HG03045 (cell line): ENCODE measurements around the gene GLRA2.

Experiments
- ATAC-seq: cut with Tn5 transposase; IDR thresholded peaks from one replicate; pipeline ENCODE4 v1.9.1; 2021; ENCODE audit warnings: mild to moderate bottlenecking, moderate library complexity; ENCODE audit not compliant: unreplicated experiment

Gene GLRA2

GRCh38 chrX:14529290-14529989 is at the start of gene GLRA2:
TSS of gene GLRA2 (plus strand) at chrX:14529536. CDS start at chrX:14530058, 522 bp downstream.
- no peak for ATAC-seq

- ATAC-seq = no peak
Observed at GRCh38 chrX:14489437-14489836, 39.9 kb upstream of the GLRA2 start.

GRCh38 chrX:14491689-14492088 is 37.6 kb upstream of the GLRA2 start:
- no peak for ATAC-seq

- ATAC-seq = peak; percentile 24
Observed at GRCh38 chrX:14496674-14497073, 32.7 kb upstream of the GLRA2 start.

- ATAC-seq = peak; percentile 65
Observed at GRCh38 chrX:14497184-14497666, 32.1 kb upstream of the GLRA2 start.

- ATAC-seq = no peak
Observed at GRCh38 chrX:14501327-14501726, 28.0 kb upstream of the GLRA2 start.

- ATAC-seq = no peak
Observed at GRCh38 chrX:14504960-14505538, 24.3 kb upstream of the GLRA2 start.

- no peak for ATAC-seq
Observed at GRCh38 chrX:14505648-14506047, 23.7 kb upstream of the GLRA2 start.

GRCh38 chrX:14506866-14507265 is 22.5 kb upstream of the GLRA2 start:
- no peak for ATAC-seq

GRCh38 chrX:14508025-14508690 is 21.2 kb upstream of the GLRA2 start:
- no peak for ATAC-seq

- ATAC-seq = no peak
Observed at GRCh38 chrX:14509325-14510057, 19.8 kb upstream of the GLRA2 start.

GRCh38 chrX:14528629-14529289 is 577 bp upstream of the GLRA2 start:
- ATAC-seq = no peak

- no peak for ATAC-seq
Observed at GRCh38 chrX:14533867-14534266, 4.5 kb downstream of the GLRA2 start.

GRCh38 chrX:14546190-14546589 is 16.9 kb downstream of the GLRA2 start:
- no peak for ATAC-seq

- no peak for ATAC-seq
Observed at GRCh38 chrX:14554131-14554715, 24.9 kb downstream of the GLRA2 start.

GRCh38 chrX:14564058-14564457 is 34.7 kb downstream of the GLRA2 start:
- ATAC-seq = no peak

- no peak for ATAC-seq
Observed at GRCh38 chrX:14573161-14573560, 43.8 kb downstream of the GLRA2 start.

- ATAC-seq = no peak
Observed at GRCh38 chrX:14581081-14581480, 51.7 kb downstream of the GLRA2 start.

GRCh38 chrX:14584548-14584947 is 55.2 kb downstream of the GLRA2 start:
- no peak for ATAC-seq

- ATAC-seq = no peak
Observed at GRCh38 chrX:14590216-14590615, 60.9 kb downstream of the GLRA2 start.
